Liver (tissue), 9 donors: ENCODE data around the gene OR52E2. TPM values are rescaled to one million over a fixed set of nuclear protein-coding genes. Genes with fewer than 3 reads are reported as not detected.

ENCODE experiments used
- DNase-seq: peaks from one replicate; pipeline ENCODE4 v3.0.0-alpha.2; 2017; ENCODE audit warnings: low spot score
- H3K27ac ChIP-seq, 2 donors: one replicate each; pipeline ENCODE4 v1.7.0; 2013; ENCODE audit warnings: inconsistent platforms in 2 of 2, low read length in 2 of 2, control low read depth in 1 of 2, low read depth in 1 of 2, mild to moderate bottlenecking in 1 of 2
- H3K27me3 ChIP-seq, 4 donors: one replicate each; pipeline versions ENCODE4 v1.6.1 to v1.7.0; 2013; ENCODE audit warnings: low read length in 3 of 4, inconsistent platforms in 1 of 4, mild to moderate bottlenecking in 1 of 4, moderate library complexity in 1 of 4; ENCODE audit not compliant: control insufficient read depth in 4 of 4, insufficient read depth in 4 of 4
- H3K36me3 ChIP-seq, 4 donors: one replicate each; pipeline versions ENCODE4 v1.6.1 to v1.7.0; 2013; ENCODE audit warnings: low read length in 3 of 4, mild to moderate bottlenecking in 3 of 4, low read depth in 1 of 4, moderate library complexity in 1 of 4; ENCODE audit not compliant: control insufficient read depth in 4 of 4, insufficient read depth in 3 of 4
- H3K4me1 ChIP-seq, 4 donors: one replicate each; pipeline versions ENCODE4 v1.6.1 to v1.7.0; 2013; ENCODE audit warnings: low read length in 3 of 4, mild to moderate bottlenecking in 3 of 4, moderate library complexity in 1 of 4; ENCODE audit not compliant: control insufficient read depth in 4 of 4, insufficient read depth in 4 of 4
- H3K4me3 ChIP-seq, 3 donors: one replicate each; pipeline versions ENCODE4 v1.6.1 to v1.7.0; 2013; ENCODE audit warnings: low read length in 3 of 3, control low read depth in 1 of 3, low read depth in 1 of 3, mild to moderate bottlenecking in 1 of 3
- H3K9ac ChIP-seq, 2 donors: one replicate each; pipeline ENCODE4 v1.7.0; 2013; ENCODE audit warnings: low read length in 2 of 2, mild to moderate bottlenecking in 2 of 2, moderate library complexity in 2 of 2, control low read depth in 1 of 2, low read depth in 1 of 2
- H3K9me3 ChIP-seq, 4 donors: one replicate each; pipeline versions ENCODE4 v1.6.1 to v1.7.0; 2013; ENCODE audit warnings: low read length in 3 of 4; ENCODE audit not compliant: control insufficient read depth in 4 of 4
- ATF3 ChIP-seq: IDR thresholded peaks from 2 replicates; pipeline ENCODE4 v1.6.1; 2016; ENCODE audit warnings: antibody characterized with exemption
- EGR1 ChIP-seq, 2 donors: IDR thresholded peaks; 2 replicates each; pipeline ENCODE4 v1.6.1; 2016 to 2018; ENCODE audit warnings: antibody characterized with exemption in 2 of 2, low read depth in 2 of 2
- FOXA1 ChIP-seq: IDR thresholded peaks from 2 replicates; pipeline ENCODE4 v1.6.1; 2016; ENCODE audit warnings: antibody characterized with exemption
- FOXA2 ChIP-seq: IDR thresholded peaks from 2 replicates; pipeline ENCODE4 v1.6.1; 2016; ENCODE audit warnings: antibody characterized with exemption
- GABPA ChIP-seq, 2 donors: IDR thresholded peaks in 1 of 2; conservative IDR thresholded peaks in 1 of 2; 2 replicates each; pipeline ENCODE4 v1.6.1; 2016; ENCODE audit warnings: antibody characterized with exemption in 2 of 2, mild to moderate bottlenecking in 1 of 2, moderate library complexity in 1 of 2
- HNF4A ChIP-seq, 2 donors: conservative IDR thresholded peaks; 2 replicates each; pipeline ENCODE4 v1.6.1; 2016; ENCODE audit warnings: antibody characterized with exemption in 2 of 2, mild to moderate bottlenecking in 2 of 2
- HNF4G ChIP-seq: IDR thresholded peaks from 2 replicates; pipeline ENCODE4 v1.6.1; 2016; ENCODE audit warnings: antibody characterized with exemption
- JUND ChIP-seq, 2 donors: IDR thresholded peaks; 2 replicates each; pipeline ENCODE4 v1.6.1; 2016; ENCODE audit warnings: antibody characterized with exemption in 2 of 2
- NR2F2 ChIP-seq: IDR thresholded peaks from 2 replicates; pipeline ENCODE4 v1.6.1; 2016; ENCODE audit warnings: antibody characterized with exemption
- RAD21 ChIP-seq, 2 donors: IDR thresholded peaks; 2 replicates each; pipeline ENCODE4 v1.6.1; 2016; ENCODE audit warnings: antibody characterized with exemption in 2 of 2, mild to moderate bottlenecking in 2 of 2
- REST ChIP-seq: IDR thresholded peaks from 2 replicates; pipeline ENCODE4 v1.6.1; 2016; ENCODE audit warnings: antibody characterized with exemption, mild to moderate bottlenecking
- RXRA ChIP-seq, 2 donors: IDR thresholded peaks; 2 replicates each; pipeline ENCODE4 v1.6.1; 2017 to 2018; ENCODE audit warnings: antibody characterized with exemption in 2 of 2, mild to moderate bottlenecking in 1 of 2
- SP1 ChIP-seq: IDR thresholded peaks from 2 replicates; pipeline ENCODE4 v1.6.1; 2018; ENCODE audit warnings: antibody characterized with exemption, mild to moderate bottlenecking
- TAF1 ChIP-seq: conservative IDR thresholded peaks from 2 replicates; pipeline ENCODE4 v1.6.1; 2016; ENCODE audit warnings: antibody characterized with exemption, mild to moderate bottlenecking
- YY1 ChIP-seq: IDR thresholded peaks from 2 replicates; pipeline ENCODE4 v1.6.1; 2016; ENCODE audit warnings: antibody characterized with exemption, mild to moderate bottlenecking
- ZBTB33 ChIP-seq: IDR thresholded peaks from 2 replicates; pipeline ENCODE4 v1.6.1; 2016; ENCODE audit warnings: antibody characterized with exemption
- WGBS: extraction: QIAGEN DNeasy Blood & Tissue Kit; methylation state at CpG from one replicate; pipeline ENCODE4 v1.1.7; 2013; 5-methylcytosine and 5-hydroxymethylcytosine counted together
- polyA plus RNA-seq, 2 donors: library from polyadenylated mRNA; stranded (reverse) in 1 of 2; unstranded in 1 of 2; fragments of 200-250 nt in 1 of 2; fragments of >200 nt in 1 of 2; fragmentation: Nextera tagmentation in 1 of 2; extraction: Ambion mirVana in 1 of 2; gene quantifications; one replicate each; pipeline versions ENCODE4 v1.2.1 to v1.2.3, GENCODE V29; 2013 to 2015
- total RNA-seq, 2 donors: library from RNA; depleted of rRNA; stranded (reverse); fragments of >200 nt; gene quantifications; one replicate each; pipeline ENCODE4 v1.2.3, GENCODE V29; 2014
- TF ChIP-seq, protein P1 (sequence below): fragments of 150-350 bp; IDR thresholded peaks from 2 replicates; pipeline ENCODE4 v1.5.1; 2017; ENCODE audit warnings: improper control_type of control experiment, low read depth, low read length; ENCODE audit not compliant: missing input control
- TF ChIP-seq, protein P2 (sequence below): IDR thresholded peaks from 2 replicates; pipeline ENCODE4 v1.6.1; 2016; ENCODE audit warnings: antibody characterized with exemption
- donor health status: healthy.
- donor health status: healthy.
- donor health status: healthy.
- donor health status: healthy.
- donor health status: healthy.

Gene OR52E2
- total and polyA plus RNA-seq, 4 donors = not detected

GRCh38 chr11:5090668-5091067 is 31.2 kb upstream of the OR52E2 start:
- TF ChIP-seq NR2F2 = no peak
- no peak for TF ChIP-seq YY1
- TF ChIP-seq JUND (IDR thresholded peaks at IDR 0.05) = no peak
- TF ChIP-seq TAF1 = no peak
- TF ChIP-seq HNF4A (conservative IDR thresholded peaks at IDR 0.05) = no peak
- TF ChIP-seq, protein P1, sequence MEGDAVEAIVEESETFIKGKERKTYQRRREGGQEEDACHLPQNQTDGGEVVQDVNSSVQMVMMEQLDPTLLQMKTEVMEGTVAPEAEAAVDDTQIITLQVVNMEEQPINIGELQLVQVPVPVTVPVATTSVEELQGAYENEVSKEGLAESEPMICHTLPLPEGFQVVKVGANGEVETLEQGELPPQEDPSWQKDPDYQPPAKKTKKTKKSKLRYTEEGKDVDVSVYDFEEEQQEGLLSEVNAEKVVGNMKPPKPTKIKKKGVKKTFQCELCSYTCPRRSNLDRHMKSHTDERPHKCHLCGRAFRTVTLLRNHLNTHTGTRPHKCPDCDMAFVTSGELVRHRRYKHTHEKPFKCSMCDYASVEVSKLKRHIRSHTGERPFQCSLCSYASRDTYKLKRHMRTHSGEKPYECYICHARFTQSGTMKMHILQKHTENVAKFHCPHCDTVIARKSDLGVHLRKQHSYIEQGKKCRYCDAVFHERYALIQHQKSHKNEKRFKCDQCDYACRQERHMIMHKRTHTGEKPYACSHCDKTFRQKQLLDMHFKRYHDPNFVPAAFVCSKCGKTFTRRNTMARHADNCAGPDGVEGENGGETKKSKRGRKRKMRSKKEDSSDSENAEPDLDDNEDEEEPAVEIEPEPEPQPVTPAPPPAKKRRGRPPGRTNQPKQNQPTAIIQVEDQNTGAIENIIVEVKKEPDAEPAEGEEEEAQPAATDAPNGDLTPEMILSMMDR = no peak
- no peak for TF ChIP-seq FOXA1
- TF ChIP-seq RAD21 (IDR thresholded peaks at IDR 0.05) = no peak
- no peak for TF ChIP-seq EGR1 (IDR thresholded peaks at IDR 0.05; ENCODE audit: low read depth in 2 of 2)
- TF ChIP-seq GABPA (IDR thresholded peaks at IDR 0.05 in 1 of 2, conservative IDR thresholded peaks at IDR 0.05 in 1 of 2) = no peak
- TF ChIP-seq HNF4G = no peak
- no peak for TF ChIP-seq ZBTB33
- TF ChIP-seq FOXA2 = no peak
- no peak for TF ChIP-seq SP1
- TF ChIP-seq REST = no peak
- no peak for TF ChIP-seq RXRA (IDR thresholded peaks at IDR 0.05)
- TF ChIP-seq, protein P2, sequence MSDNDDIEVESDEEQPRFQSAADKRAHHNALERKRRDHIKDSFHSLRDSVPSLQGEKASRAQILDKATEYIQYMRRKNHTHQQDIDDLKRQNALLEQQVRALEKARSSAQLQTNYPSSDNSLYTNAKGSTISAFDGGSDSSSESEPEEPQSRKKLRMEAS = no peak
- no peak for TF ChIP-seq ATF3
- H3K4me1 ChIP-seq = peaks cover 0 to 1% (median 0%) of the 10 kb centered on the region in 4 donors

More at GRCh38 chr11:5090668-5091067, 31.2 kb upstream of the OR52E2 start:
- WGBS = 80% methylated on average over 1 of the region's 1 CpG
- peaks cover 0 to 5% (median 0%) of the 10 kb centered on the region in 4 donors for H3K27me3 ChIP-seq
- no peak overlapping the region for H3K9ac ChIP-seq
- H3K4me3 ChIP-seq = no peak overlapping the region
- no peak for DNase-seq
- peaks cover 0 to 4% (median 0%) of the 10 kb centered on the region in 4 donors for H3K9me3 ChIP-seq
- no peak overlapping the region for H3K27ac ChIP-seq
- no peaks in the 10 kb centered on the region for H3K36me3 ChIP-seq
